ENCODE data around the gene ABCD1. TPM values are rescaled to one million over a fixed set of nuclear protein-coding genes. Genes with fewer than 3 reads are reported as not detected.

Gene ABCD1
- total RNA-seq, 1 donor from 2014 or later: 11.0 TPM

GRCh38 chrX:153706799-153707198 lies 17.9 kb upstream of the ABCD1 start:
- no peak for TF ChIP-seq CTCF (IDR thresholded peaks at IDR 0.05)
- TF ChIP-seq POLR2AphosphoS5 (IDR thresholded peaks at IDR 0.05; ENCODE audit: insufficient read depth in 1 of 2, low read depth in 1 of 2): no peak
- TF ChIP-seq POLR2A (IDR thresholded peaks at IDR 0.05): no peak
- Histone ChIP-seq H3K9me3 (no peaks in the 10 kb centered on the region), H3K4me3 (no peak overlapping the region), H3K27ac (no peak overlapping the region), H3K27me3 (no peaks in the 10 kb centered on the region), H3K4me1 (no peaks in the 10 kb centered on the region), H3K36me3 (peaks cover 0 to 8% of the 10 kb centered on the region in 2 donors)
- no peak for DNase-seq (ENCODE audit: extremely low spot score in 2 of 2)
- intact Hi-C loops (cut with DNase I): no loop called here

GRCh38 chrX:153707406-153707805 lies 17.2 kb upstream of the ABCD1 start:
- intact Hi-C loops (cut with DNase I): no loop called here
- TF ChIP-seq POLR2AphosphoS5 (IDR thresholded peaks at IDR 0.05; ENCODE audit: insufficient read depth in 1 of 2, low read depth in 1 of 2): no peak
- no peak for TF ChIP-seq POLR2A (IDR thresholded peaks at IDR 0.05)
- no peak for TF ChIP-seq CTCF (IDR thresholded peaks at IDR 0.05)
- DNase-seq (ENCODE audit: extremely low spot score in 2 of 2): no peak
- Histone ChIP-seq H3K4me1 (no peaks in the 10 kb centered on the region), H3K27me3 (no peaks in the 10 kb centered on the region), H3K4me3 (no peak overlapping the region), H3K36me3 (peaks cover 0 to 8% of the 10 kb centered on the region in 2 donors), H3K9me3 (no peaks in the 10 kb centered on the region), H3K27ac (no peak overlapping the region)

- intact Hi-C loops (cut with DNase I): no loop called here
- Histone ChIP-seq H3K4me3 (no peak overlapping the region), H3K36me3 (peaks cover 0 to 13% of the 10 kb centered on the region in 2 donors), H3K9me3 (no peaks in the 10 kb centered on the region), H3K27me3 (no peaks in the 10 kb centered on the region), H3K4me1 (no peaks in the 10 kb centered on the region), H3K27ac (peak overlapping the region; percentile 42)
- DNase-seq (ENCODE audit: extremely low spot score in 2 of 2): no peak
- TF ChIP-seq CTCF (IDR thresholded peaks at IDR 0.05) (peak in 2 of 3 experiments; percentile 28 to 30), POLR2AphosphoS5 (IDR thresholded peaks at IDR 0.05; ENCODE audit: insufficient read depth in 1 of 2, low read depth in 1 of 2) (no peak)
Measured at GRCh38 chrX:153708415-153708814, 16.2 kb upstream of the ABCD1 start.

- H3K27me3 ChIP-seq: no peaks in the 10 kb centered on the region
- no peak overlapping the region for H3K27ac ChIP-seq
- H3K4me3 ChIP-seq: no peak overlapping the region
- no peak for TF ChIP-seq POLR2AphosphoS5 (IDR thresholded peaks at IDR 0.05; ENCODE audit: insufficient read depth in 1 of 2, low read depth in 1 of 2)
- TF ChIP-seq CTCF (IDR thresholded peaks at IDR 0.05): no peak
- no peak for TF ChIP-seq POLR2A (IDR thresholded peaks at IDR 0.05)
- intact Hi-C loops (cut with DNase I): no loop called here
- no peaks in the 10 kb centered on the region for H3K4me1 ChIP-seq
- no peak for DNase-seq (ENCODE audit: extremely low spot score in 2 of 2)
- H3K9me3 ChIP-seq: no peaks in the 10 kb centered on the region
- peaks cover 0 to 20% of the 10 kb centered on the region in 2 donors for H3K36me3 ChIP-seq
Measured at GRCh38 chrX:153709726-153710674, 14.7 kb upstream of the ABCD1 start.

- H3K36me3 ChIP-seq: peaks cover 0 to 33% of the 10 kb centered on the region in 2 donors
- no peaks in the 10 kb centered on the region for H3K27me3 ChIP-seq
- no peak overlapping the region for H3K27ac ChIP-seq
Measured at GRCh38 chrX:153714256-153714655, 10.4 kb upstream of the ABCD1 start.

More at GRCh38 chrX:153714256-153714655, 10.4 kb upstream of the ABCD1 start:
- DNase-seq (ENCODE audit: extremely low spot score in 2 of 2): no peak
- no peak overlapping the region for H3K4me3 ChIP-seq
- intact Hi-C loops (cut with DNase I): no loop called here
- H3K4me1 ChIP-seq: no peaks in the 10 kb centered on the region
- TF ChIP-seq POLR2A (IDR thresholded peaks at IDR 0.05) (no peak), POLR2AphosphoS5 (IDR thresholded peaks at IDR 0.05; ENCODE audit: insufficient read depth in 1 of 2, low read depth in 1 of 2) (no peak), CTCF (IDR thresholded peaks at IDR 0.05) (no peak)
- no peaks in the 10 kb centered on the region for H3K9me3 ChIP-seq
